Colonic mucosa (tissue), 4 donors: ENCODE data around the gene CENPM. TPM values are rescaled to one million over a fixed set of nuclear protein-coding genes. Genes with fewer than 3 reads are reported as not detected.
A peak's percentile ranks its signal among the peaks of the same experiment; 100 is the strongest.

Source experiments
- DNase-seq: peaks from one replicate; pipeline ENCODE4 v3.0.0-alpha.2; 2020
- H3K27ac ChIP-seq: fragments of 200-600 bp; one replicate; pipeline ENCODE4 v1.8.0; 2021
- H3K27me3 ChIP-seq: fragments of 200-600 bp; one replicate; pipeline ENCODE4 v1.8.0; 2021
- H3K36me3 ChIP-seq: fragments of 200-600 bp; one replicate; pipeline ENCODE4 v1.8.0; 2021
- H3K4me1 ChIP-seq: fragments of 200-600 bp; one replicate; pipeline ENCODE4 v1.8.0; 2021; ENCODE audit warnings: mild to moderate bottlenecking
- H3K4me3 ChIP-seq: fragments of 200-600 bp; one replicate; pipeline ENCODE4 v1.8.0; 2021
- H3K9ac ChIP-seq, 2 donors: one replicate each; pipeline ENCODE4 v1.7.0; 2013; ENCODE audit warnings: control low read depth in 2 of 2, low read depth in 2 of 2, low read length in 2 of 2
- H3K9me3 ChIP-seq: fragments of 200-600 bp; one replicate; pipeline ENCODE4 v1.8.0; 2021
- CTCF ChIP-seq: fragments of 200-600 bp; IDR thresholded peaks from one replicate; pipeline ENCODE4 v1.8.0; 2022; ENCODE audit warnings: antibody characterized with exemption, mild to moderate bottlenecking
- intact Hi-C: fragments of 100-400 bp; cut with DNase I; formaldehyde crosslinking; loops from one replicate; pipeline ENCODE4 v1.14.1; 2022
- total RNA-seq, 2 donors: library from RNA; stranded (reverse); fragmentation: NEBNext Ultra II Directional in 1 of 2; extraction: Animal tissue kit (Norgen Biotek cat#: 25700) in 1 of 2; gene quantifications; one replicate each; pipeline ENCODE4 v1.2.1, GENCODE V29; 2021
- donor health status: healthy.
- donor health status: DM: no; HTN: no; CAD: no.
- donor health status: DM: no; HTN: no; CAD: no.

Gene CENPM
- total RNA-seq, 2 donors from 2014 or later = 13.7 to 64.3 TPM

GRCh38 chr22:41928593-41929417 lies 18.1 kb downstream of the CENPM start:
- intact Hi-C loops = no loop called here

GRCh38 chr22:41927813-41928212 lies 19.1 kb downstream of the CENPM start:
- no peak for TF ChIP-seq CTCF
- H3K27ac ChIP-seq = no peak overlapping the region
- H3K4me3 ChIP-seq = no peak overlapping the region
- DNase-seq = no peak
- intact Hi-C loops = no loop called here
- H3K36me3 ChIP-seq = no peaks in the 10 kb centered on the region
- no peaks in the 10 kb centered on the region for H3K9me3 ChIP-seq
- no peak overlapping the region for H3K9ac ChIP-seq
- H3K4me1 ChIP-seq = no peaks in the 10 kb centered on the region
- H3K27me3 ChIP-seq = peaks cover 18% of the 10 kb centered on the region

More at GRCh38 chr22:41928593-41929417, 18.1 kb downstream of the CENPM start:
- DNase-seq = no peak
- Histone ChIP-seq H3K4me3 (no peak overlapping the region), H3K4me1 (no peaks in the 10 kb centered on the region), H3K27ac (no peak overlapping the region), H3K27me3 (peaks cover 18% of the 10 kb centered on the region), H3K36me3 (no peaks in the 10 kb centered on the region), H3K9ac (no peak overlapping the region), H3K9me3 (no peaks in the 10 kb centered on the region)
- TF ChIP-seq CTCF = no peak

GRCh38 chr22:41925783-41926460 lies 21.0 kb downstream of the CENPM start:
- Histone ChIP-seq H3K27me3 (peaks cover 18% of the 10 kb centered on the region), H3K9me3 (no peaks in the 10 kb centered on the region), H3K9ac (peak overlapping the region; percentile 40 to 73), H3K36me3 (no peaks in the 10 kb centered on the region), H3K27ac (no peak overlapping the region), H3K4me1 (no peaks in the 10 kb centered on the region), H3K4me3 (peak overlapping the region; percentile 51)
- peak; percentile 60 for TF ChIP-seq CTCF
- intact Hi-C loops = no loop called here
- peak; percentile 82 for DNase-seq

GRCh38 chr22:41923595-41924276 lies 23.2 kb downstream of the CENPM start:
- intact Hi-C loops = no loop called here
- Histone ChIP-seq H3K27me3 (peaks cover 18% of the 10 kb centered on the region), H3K4me1 (no peaks in the 10 kb centered on the region), H3K4me3 (no peak overlapping the region), H3K9me3 (no peaks in the 10 kb centered on the region), H3K27ac (no peak overlapping the region), H3K9ac (no peak overlapping the region), H3K36me3 (no peaks in the 10 kb centered on the region)
- no peak for TF ChIP-seq CTCF
- no peak for DNase-seq

GRCh38 chr22:41922940-41923594 lies 23.9 kb downstream of the CENPM start:
- Histone ChIP-seq H3K27ac (no peak overlapping the region), H3K9ac (no peak overlapping the region), H3K4me1 (no peaks in the 10 kb centered on the region), H3K4me3 (no peak overlapping the region), H3K9me3 (no peaks in the 10 kb centered on the region), H3K27me3 (peaks cover 18% of the 10 kb centered on the region), H3K36me3 (no peaks in the 10 kb centered on the region)
- intact Hi-C loops = no loop called here
- TF ChIP-seq CTCF = no peak
- DNase-seq = no peak
